ENCODE data around the gene RASGRF2. TPM values are rescaled to one million over a fixed set of nuclear protein-coding genes. Genes with fewer than 3 reads are reported as not detected.
"Not testable (repeated sequence)": the region's sequence is repeated elsewhere in the genome, so short reads cannot be mapped to it uniquely, and the experiment has no call there.

The RASGRF2 gene
- total RNA-seq, 1 donor from 2014 or later, result 30.7 TPM

- no peak for DNase-seq (ENCODE audit: low spot score)
These were observed 21.9 kb downstream of the RASGRF2 start for GRCh38 chr5:80982093-80982492.

DNA sequence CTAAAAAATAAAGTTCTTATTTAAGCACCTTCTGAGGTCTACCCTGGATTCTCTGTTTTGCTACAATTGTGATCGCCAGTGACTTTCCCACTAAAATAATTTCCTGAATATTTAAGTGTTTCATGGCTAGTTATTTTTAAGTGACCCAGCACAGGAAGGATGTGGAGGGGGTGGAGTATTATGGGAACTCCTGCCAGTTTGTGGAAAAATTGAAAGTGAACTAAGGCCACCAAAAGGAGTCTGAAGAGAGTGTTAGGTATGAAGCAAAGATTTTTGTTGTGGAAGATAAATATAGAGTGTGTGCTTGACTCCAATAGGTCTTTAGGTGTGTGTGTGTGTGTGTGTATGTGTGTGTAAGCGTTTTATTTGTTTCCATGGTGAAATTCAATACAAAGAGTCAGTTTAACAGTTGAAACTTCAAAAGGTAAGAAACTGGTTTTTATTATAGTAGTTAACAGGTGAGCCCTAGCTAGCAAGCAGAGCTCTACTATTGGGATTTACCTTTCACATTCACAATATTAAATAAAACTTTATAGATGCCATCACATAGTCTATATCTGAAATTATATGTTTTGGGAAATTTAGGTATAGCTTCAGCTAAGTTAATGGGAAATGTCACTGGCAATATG lies 25.6 kb downstream of the RASGRF2 start:
- DNase-seq (ENCODE audit: low spot score), result no peak

DNA sequence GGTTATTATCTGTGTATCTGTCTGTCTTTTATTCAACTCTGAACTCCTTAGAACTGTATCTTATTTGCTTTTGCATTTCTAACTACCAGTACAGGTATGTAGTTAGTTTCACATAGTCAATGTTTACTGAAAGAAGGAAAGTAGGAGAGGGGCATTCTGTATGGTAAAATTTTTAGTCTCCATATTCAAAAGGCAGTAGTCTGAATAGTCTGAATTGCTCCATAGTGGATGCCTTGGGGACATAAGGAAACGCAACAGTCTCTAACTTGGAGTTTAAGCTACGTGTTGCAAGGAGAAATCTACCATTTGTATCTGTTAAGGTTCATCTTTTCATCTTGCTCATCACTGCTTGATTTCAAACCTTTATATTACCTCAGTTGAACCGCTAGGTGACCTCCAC lies 26.2 kb downstream of the RASGRF2 start:
- DNase-seq (ENCODE audit: low spot score), result no peak

- no peak for DNase-seq (ENCODE audit: low spot score)
These were observed 27.1 kb downstream of the RASGRF2 start for GRCh38 chr5:80987078-80987766.

- DNase-seq (ENCODE audit: low spot score), result no peak
These were observed 28.3 kb downstream of the RASGRF2 start for GRCh38 chr5:80988419-80988935.

- no peak for DNase-seq (ENCODE audit: low spot score)
These were observed 29.7 kb downstream of the RASGRF2 start for GRCh38 chr5:80989883-80990282.

GRCh38 chr5:80990527-80990926 lies 30.4 kb downstream of the RASGRF2 start:
- DNase-seq (ENCODE audit: low spot score), result no peak

DNA sequence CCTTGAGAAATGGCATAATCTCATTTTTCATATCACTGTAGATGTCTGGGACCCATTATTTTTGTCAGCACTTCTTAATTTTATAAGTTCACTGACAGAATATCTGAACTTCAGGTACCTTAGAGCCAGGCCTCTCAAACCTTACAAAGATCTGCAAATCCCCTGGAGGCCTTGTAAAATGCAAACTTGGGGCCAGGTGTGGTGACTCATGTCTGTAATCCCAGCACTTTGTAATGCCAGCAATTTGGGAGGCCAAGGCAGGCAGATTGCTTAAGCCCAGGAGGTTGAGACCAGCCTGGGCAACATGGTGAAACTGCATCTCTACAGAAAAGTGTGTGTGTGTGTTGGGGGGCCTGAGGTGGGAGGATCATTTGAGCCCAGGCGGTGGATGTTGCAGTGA lies 30.8 kb downstream of the RASGRF2 start:
- DNase-seq (ENCODE audit: low spot score), result no peak

DNA sequence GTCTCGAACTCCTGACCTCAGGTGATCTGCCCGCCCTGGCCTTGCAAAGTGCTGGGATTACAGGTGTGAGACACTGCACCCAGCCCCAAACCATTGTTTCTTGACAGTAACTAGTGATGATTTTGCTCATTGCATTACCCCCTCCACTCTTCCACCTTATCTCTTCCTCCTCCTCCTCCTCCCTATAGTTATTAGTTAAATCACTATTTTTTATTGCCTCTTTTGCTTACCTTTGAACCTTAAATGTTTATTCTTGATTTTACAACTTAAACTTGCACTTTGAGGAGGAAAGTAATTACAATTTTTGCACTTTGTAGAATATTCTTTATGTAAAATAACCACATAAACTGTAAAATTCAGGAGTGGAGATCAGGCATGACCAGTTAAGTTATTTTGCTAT lies 35.7 kb downstream of the RASGRF2 start:
- no peak for DNase-seq (ENCODE audit: low spot score)

DNA sequence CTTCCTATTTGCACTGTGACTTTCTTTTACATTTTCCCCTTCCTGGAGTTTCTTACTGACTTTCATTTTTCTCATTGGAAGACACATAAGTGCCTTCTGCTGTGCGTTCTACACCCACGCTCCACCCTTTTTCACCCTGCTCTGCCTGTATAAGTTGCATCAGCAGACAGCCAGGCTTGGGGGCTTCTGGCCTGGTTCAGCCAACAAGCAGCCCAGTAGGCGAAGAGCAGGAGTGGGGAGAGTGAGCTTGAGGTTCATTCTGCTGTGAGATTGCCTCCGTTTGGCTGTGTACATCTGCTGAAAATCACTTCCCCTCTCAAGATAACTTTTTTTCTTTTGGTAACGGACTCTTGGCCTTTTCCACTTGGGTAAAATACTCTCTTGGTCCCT lies 38.4 kb downstream of the RASGRF2 start:
- DNase-seq (ENCODE audit: low spot score), result no peak

DNA sequence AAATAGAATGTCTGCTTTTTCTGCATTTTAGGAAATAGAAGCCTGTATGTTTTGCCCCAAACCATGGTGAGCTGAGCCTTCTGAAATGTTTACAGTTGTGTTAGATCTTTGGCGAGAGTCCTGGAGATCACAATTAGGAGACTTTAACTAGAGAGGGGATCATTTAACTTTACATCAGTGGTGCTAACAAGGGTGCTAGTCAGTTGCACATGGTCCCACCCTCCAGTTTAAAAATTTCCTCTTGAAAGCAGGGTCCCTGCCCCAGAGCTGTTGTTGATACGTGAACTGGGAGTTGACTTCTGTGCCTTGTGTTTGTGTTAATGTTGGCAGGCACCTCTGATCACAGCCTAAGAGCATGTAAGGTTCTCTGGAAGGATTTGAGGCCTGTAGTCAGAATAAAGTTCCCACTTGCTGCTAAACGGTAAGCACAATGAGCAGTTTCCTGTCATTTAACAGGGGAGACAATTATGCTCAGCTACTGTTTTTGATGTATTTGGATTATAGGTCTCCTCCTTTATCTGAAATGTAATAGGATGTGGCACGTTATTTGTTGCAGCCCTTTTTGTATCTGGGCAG lies 43.7 kb downstream of the RASGRF2 start:
- no peak for DNase-seq (ENCODE audit: low spot score)

DNA sequence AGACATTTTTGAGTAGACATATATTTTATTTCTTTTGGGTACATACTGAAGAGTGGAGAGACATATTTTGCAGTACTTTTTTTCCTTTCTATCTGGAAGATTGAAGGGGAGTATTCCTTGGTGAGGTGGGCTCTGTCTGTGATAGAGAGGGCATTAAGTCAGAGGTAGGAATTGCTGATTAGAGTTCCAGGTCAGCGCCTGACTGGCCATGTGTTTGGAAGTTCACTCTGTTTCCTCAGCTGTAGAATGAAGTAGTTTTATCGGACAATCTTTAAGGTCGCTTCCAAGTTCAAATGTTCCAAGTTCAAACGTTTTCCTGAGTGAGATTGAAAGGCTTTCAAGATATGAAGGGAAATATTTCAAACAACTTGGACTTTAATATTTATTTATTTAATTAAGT lies 45.5 kb downstream of the RASGRF2 start:
- no peak for DNase-seq (ENCODE audit: low spot score)

DNA sequence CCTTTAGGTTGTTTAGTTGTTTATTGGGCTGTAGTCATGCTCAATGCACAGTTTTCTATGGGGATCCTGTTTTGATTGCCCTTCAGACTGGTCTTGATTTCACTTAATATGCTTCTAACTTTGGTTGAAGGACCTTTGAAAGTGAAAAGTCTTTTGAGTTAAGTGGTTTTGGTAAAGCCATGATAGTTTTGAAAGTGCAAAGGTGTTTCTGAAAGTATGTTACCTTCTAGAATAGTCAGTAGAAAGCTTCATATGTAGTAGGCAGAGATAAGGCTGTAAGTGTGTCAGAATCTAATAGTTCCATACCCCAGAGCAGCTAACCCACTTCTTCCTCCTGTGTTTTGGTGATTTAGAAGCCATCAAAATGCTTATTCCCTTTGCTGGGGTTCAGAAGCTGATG lies 46.1 kb downstream of the RASGRF2 start:
- no peak for DNase-seq (ENCODE audit: low spot score)

GRCh38 chr5:81006947-81007636 lies 46.9 kb downstream of the RASGRF2 start:
- DNase-seq (ENCODE audit: low spot score), result no peak

DNA sequence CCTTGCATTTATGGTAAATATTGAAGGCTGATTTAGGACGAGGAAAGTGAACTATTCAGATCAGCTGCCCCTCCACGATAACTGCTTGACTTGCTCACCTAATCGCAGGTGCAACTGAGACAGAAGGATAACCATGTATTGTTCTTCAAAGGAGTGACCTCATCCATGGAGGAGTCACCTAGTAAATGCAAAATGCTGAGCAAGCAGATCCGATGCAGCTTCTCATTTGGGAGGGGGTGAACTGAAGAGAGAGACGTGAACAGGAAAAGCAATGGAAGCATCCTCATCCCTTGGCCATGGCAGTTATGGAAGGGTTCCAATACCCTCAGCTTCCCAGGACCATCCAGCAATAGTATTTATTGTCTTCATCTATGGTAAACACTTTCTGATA lies 47.5 kb downstream of the RASGRF2 start:
- no peak for DNase-seq (ENCODE audit: low spot score)

- no peak for DNase-seq (ENCODE audit: low spot score)
These were observed 50.4 kb downstream of the RASGRF2 start for GRCh38 chr5:81010336-81011169.

GRCh38 chr5:81014348-81014747 lies 54.2 kb downstream of the RASGRF2 start:
- DNase-seq (ENCODE audit: low spot score), result no peak

GRCh38 chr5:81016116-81016515 lies 56.0 kb downstream of the RASGRF2 start:
- no peak for DNase-seq (ENCODE audit: low spot score)

DNA sequence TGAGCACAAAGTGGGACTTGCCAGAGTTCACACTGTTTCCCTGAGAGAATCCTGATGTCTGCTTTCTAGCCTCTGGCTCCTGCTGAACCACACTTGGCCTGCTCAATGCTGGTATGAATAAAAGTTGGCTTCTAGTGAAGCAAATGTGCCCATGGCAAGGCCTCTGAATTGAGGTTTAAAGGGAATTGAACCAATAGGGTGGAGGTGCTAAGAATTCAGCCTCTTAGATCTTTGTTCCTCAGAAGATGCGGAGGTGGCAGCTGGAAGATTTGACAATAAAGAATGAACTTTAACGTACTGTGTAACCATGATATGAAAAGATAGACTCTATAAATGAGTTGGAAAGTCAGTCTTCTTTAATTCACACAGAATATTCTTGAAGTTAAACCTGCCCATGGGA lies 57.2 kb downstream of the RASGRF2 start:
- no peak for DNase-seq (ENCODE audit: low spot score)

GRCh38 chr5:81018608-81019007 lies 58.4 kb downstream of the RASGRF2 start:
- not testable (repeated sequence) for DNase-seq (ENCODE audit: low spot score)

DNA sequence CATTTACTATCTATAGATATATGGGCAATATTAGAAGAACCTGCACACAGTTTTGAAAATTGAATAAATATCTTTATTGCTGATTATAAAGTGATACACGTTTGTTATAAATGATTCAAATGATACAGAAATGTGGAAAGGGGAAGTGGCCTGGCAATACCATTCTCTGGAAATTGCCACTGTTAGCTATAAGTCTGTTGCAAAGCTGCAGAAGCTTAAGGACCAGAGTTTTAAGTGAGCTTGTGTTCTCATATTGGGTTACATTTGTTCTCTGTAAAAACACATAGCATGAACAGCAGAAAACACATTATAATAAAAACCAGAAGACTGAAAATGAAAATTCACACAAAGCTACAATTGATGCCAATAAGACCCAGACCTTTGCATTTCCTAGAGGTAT lies 59.6 kb downstream of the RASGRF2 start:
- no peak for DNase-seq (ENCODE audit: low spot score)
